Measurements from ENCODE around the gene GOLPH3.

GOLPH3 gene

DNA sequence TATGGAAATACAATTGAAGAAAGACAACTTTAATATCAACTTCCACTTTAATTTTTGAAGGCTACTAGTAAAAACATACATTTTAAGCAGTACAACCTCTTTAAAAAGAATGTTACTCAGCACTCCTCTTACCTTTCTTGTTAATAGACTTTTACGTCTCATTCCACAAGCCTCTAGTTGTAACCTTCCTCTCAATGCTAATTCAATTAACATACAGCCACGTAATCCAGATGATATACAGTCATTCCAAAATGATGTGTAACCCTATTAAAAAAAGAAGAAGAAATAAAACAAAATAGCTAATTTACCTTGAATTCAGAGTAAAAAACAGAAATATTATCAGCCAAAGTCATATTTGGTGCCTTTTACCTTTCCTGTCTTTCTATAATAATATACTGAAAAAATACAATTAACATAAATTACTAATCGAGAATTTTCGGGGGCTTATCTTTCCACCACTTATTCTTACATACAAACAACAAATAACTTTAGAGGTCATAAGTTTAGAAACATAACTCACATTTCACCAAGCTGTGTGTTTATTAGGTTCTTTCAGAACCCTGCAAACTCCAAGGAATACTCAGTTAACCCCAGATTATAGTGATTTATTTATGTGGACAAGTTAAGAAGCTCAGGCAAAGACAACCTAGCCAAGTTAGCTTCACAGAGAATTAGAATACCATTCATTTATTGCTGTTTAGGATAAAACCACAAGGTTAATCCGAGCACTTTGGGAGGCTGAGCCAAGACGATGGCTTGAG is 30.3 kb downstream of the GOLPH3 start:
- TF ChIP-seq, protein P1, sequence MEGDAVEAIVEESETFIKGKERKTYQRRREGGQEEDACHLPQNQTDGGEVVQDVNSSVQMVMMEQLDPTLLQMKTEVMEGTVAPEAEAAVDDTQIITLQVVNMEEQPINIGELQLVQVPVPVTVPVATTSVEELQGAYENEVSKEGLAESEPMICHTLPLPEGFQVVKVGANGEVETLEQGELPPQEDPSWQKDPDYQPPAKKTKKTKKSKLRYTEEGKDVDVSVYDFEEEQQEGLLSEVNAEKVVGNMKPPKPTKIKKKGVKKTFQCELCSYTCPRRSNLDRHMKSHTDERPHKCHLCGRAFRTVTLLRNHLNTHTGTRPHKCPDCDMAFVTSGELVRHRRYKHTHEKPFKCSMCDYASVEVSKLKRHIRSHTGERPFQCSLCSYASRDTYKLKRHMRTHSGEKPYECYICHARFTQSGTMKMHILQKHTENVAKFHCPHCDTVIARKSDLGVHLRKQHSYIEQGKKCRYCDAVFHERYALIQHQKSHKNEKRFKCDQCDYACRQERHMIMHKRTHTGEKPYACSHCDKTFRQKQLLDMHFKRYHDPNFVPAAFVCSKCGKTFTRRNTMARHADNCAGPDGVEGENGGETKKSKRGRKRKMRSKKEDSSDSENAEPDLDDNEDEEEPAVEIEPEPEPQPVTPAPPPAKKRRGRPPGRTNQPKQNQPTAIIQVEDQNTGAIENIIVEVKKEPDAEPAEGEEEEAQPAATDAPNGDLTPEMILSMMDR (IDR thresholded peaks at IDR 0.05; ENCODE audit: control insufficient read depth, insufficient read depth, low read depth, low read length, missing control alignments), result no peak
- no peak for DNase-seq (ENCODE audit: low read depth)
- no peak overlapping the region for H3K4me3 ChIP-seq (ENCODE audit: control insufficient read depth, low read depth, low read length)

DNA sequence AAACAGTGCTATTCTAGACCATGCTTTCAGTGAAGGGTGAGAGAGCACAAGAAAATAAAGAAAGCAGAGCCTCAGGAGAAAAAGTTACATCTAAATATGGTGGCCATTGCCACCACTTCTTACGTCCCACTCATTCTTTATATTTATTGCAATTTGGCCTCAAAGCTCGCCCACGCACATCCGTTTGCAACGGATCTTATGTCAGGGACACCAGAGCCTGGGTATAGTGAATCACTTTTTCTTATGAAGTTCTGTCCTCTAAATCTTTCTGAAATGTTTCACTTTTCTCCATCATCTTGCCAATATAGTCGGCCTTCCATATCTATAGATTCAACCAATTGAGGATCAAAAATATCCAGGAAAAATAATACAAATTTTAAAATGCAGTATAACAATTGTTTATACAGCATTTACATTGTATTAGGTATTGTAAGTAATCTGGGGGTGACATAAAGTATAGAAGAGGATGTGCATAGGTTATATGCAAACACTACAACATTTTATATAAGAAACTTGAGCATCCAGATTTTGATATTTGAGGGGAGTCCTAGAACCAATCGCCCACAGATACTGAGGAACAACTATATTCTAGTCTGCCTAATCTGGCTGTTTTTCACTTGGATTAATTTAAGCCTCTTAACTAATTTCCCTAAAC is 35.2 kb downstream of the GOLPH3 start:
- TF ChIP-seq, protein P1 (IDR thresholded peaks at IDR 0.05; ENCODE audit: control insufficient read depth, insufficient read depth, low read depth, low read length, missing control alignments), result no peak
- DNase-seq (ENCODE audit: low read depth), result no peak
- no peak overlapping the region for H3K4me3 ChIP-seq (ENCODE audit: control insufficient read depth, low read depth, low read length)

DNA sequence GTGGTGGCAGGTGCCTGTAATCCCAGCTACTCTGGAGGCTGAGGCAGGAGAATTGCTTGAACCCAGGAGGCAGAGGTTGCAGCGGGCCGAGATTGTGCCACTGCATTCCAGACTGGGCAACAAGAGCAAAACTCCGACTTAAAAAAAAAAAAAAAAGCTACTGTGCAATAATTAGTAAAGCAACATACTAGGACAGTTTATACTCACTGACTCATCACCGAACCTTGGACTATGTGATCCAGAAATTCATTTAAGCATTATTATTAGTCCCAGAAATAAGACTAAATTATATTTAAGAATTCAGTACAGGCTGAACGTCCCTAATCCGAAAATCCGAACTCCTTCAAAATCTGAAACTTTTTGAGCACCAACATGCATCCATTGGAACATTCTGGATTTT is 37.8 kb downstream of the GOLPH3 start:
- no peak for DNase-seq (ENCODE audit: low read depth)
- H3K4me3 ChIP-seq (ENCODE audit: control insufficient read depth, low read depth, low read length), result no peak overlapping the region
- TF ChIP-seq, protein P1 (IDR thresholded peaks at IDR 0.05; ENCODE audit: control insufficient read depth, insufficient read depth, low read depth, low read length, missing control alignments), result no peak

DNA sequence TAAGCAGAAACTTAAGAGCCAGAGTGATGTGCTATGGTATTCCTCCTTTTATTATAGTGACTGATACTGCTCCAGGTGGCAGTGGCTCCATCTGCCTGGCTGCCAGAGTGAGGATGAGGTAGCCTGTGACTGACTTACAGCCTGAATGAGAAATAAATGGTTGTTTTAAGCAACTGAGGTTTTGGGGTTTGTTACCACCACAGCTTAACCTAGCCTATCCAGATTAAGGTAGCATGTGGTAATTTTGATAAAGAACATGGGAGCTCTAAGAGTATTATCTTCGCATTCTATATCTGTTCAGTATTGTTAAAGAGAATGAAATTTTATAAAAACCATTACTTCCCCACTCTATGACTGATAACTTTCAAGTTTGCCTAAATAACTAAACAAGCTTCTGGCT is 39.0 kb downstream of the GOLPH3 start:
- TF ChIP-seq, protein P1 (IDR thresholded peaks at IDR 0.05; ENCODE audit: control insufficient read depth, insufficient read depth, low read depth, low read length, missing control alignments), result no peak
- no peak overlapping the region for H3K4me3 ChIP-seq (ENCODE audit: control insufficient read depth, low read depth, low read length)
- DNase-seq (ENCODE audit: low read depth), result no peak

- H3K4me3 ChIP-seq (ENCODE audit: control insufficient read depth, low read depth, low read length), result no peak overlapping the region
- TF ChIP-seq, protein P1 (IDR thresholded peaks at IDR 0.05; ENCODE audit: control insufficient read depth, insufficient read depth, low read depth, low read length, missing control alignments), result no peak
- no peak for DNase-seq (ENCODE audit: low read depth)
Measured at GRCh38 chr5:32132757-32133156, 41.4 kb downstream of the GOLPH3 start.

GRCh38 chr5:32131604-32132003 is 42.5 kb downstream of the GOLPH3 start:
- no peak for DNase-seq (ENCODE audit: low read depth)
- TF ChIP-seq, protein P1 (IDR thresholded peaks at IDR 0.05; ENCODE audit: control insufficient read depth, insufficient read depth, low read depth, low read length, missing control alignments), result no peak
- H3K4me3 ChIP-seq (ENCODE audit: control insufficient read depth, low read depth, low read length), result no peak overlapping the region

Measured in AG09309 (cell line).